HG03460 (cell line): ENCODE data around the gene GALK2.

Experiments used
- ATAC-seq: cut with Tn5 transposase; IDR thresholded peaks from one replicate; pipeline ENCODE4 v1.9.1; 2021; ENCODE audit not compliant: unreplicated experiment

GALK2 gene

DNA sequence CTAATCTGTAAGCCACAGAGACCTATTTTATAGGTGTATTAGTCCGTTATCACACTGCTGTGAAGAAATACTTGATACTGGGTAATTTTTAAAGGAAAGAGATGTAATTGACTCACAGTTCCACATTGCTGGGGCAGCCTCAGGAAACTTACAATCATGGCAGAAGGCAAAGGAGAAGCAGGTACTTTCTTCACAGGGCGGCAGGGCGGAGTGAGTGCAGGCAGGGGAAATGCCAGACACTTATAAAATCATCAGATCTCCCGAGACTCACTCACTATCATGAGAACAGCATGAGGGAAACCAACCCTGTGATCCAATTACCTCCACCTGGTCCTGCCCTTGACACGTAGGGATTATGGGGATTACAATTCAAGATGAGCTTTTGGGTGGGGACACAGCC lies 108.7 kb downstream of the GALK2 start:
- ATAC-seq, result no peak

- no peak for ATAC-seq
Observed at GRCh38 chr15:49279521-49280456, 109.7 kb downstream of the GALK2 start.

GRCh38 chr15:49282366-49282765 lies 112.3 kb downstream of the GALK2 start:
- no peak for ATAC-seq

GRCh38 chr15:49286649-49287404 lies 116.8 kb downstream of the GALK2 start:
- ATAC-seq, result no peak

DNA sequence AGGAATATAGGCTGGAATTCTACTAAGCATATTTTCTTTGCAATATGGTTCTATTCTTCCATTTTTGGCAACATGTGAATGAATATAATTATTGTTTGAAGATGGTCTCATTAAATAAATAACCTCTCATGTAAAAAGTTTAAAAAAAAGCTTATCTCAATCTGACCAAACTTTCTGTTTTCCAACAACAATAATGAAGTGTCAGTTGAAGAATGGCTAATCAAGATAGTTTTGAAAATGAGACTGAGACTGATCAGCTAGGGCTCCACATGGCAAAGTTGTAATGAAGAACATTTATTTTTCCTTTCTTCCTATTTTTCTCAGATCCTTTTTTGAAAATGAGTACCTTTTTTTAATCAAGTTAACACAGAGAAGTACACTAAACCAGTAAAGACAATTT lies 117.4 kb downstream of the GALK2 start:
- no peak for ATAC-seq

DNA sequence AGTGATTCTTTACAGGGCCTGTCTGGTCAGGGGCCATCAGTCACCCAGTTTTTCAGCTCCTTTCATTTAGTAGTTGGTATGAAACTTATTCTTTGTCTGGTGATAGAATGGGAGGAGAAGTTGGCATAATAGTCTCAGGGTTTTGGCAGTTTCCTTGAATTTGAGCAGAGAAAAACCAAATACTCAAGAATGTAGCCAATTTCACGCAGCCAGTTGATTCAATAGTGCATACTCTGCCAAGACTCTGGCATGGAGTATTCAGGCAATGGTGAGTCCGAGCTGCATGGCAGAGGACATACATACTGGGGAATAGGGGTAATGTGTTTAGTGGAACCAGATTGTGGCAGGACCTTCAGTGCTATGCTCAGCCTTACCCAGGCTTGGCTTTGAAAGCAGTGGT lies 118.3 kb downstream of the GALK2 start:
- ATAC-seq, result no peak

- no peak for ATAC-seq
Observed at GRCh38 chr15:49290191-49290590, 120.1 kb downstream of the GALK2 start.

GRCh38 chr15:49293941-49294340 lies 123.9 kb downstream of the GALK2 start:
- ATAC-seq, result no peak

DNA sequence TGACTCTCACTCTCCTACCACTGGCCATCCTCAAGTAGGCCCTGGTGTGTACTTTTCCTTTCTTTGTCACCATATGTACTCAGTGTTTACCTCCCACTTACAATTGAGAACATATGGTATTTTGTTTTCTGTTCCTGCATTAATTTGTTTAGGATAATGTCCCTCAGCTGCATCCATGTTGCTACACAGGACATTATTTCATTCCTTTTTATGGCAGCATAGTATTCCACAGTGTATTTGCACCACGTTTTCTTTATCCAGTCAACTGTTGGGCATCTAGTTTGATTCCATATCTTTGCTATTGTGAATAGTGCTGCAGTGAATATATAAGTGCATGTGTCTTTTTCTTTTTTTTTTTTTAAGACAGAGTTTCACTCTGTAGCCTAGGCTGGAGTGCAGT lies 126.2 kb downstream of the GALK2 start:
- ATAC-seq, result no peak

DNA sequence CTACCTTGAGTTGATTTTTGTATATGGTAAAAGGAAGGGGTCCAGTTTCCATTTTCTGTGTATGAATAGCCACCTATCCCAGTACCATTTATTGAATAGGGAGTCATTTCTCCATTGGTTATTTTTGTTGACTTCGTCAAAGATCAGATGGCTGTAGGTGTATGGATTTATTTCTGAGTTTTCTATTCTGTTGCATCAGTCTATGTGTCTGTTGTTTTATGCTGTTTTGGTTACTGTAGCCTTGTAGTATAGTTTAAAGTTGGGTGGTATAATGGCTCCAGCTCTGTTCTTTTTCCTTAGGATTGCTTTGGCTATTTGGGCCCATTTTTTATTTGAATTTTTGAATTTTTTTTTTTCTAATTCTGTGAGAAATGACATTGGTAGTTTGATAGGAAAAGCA lies 127.5 kb downstream of the GALK2 start:
- ATAC-seq, result no peak

GRCh38 chr15:49300856-49301255 lies 130.8 kb downstream of the GALK2 start:
- no peak for ATAC-seq

DNA sequence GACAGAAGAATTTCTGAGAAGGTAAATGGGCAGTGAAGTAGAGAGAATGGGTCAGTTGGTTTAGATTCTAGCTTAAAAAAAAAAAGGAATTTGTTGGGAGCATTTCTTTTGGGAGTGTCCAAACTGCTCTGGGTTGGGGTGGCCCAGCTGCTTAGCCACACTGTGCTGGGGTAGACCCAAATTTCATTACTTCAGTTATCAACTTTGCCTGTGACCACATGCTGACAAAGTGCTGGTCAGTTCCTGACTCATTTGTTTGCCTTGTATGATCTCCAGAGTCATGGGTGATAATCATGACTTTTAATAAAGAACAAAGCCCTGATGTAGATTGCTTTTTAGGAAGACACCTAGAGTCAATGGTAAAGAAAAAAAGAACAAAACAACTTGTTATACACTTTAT lies 131.5 kb downstream of the GALK2 start:
- ATAC-seq, result no peak

GRCh38 chr15:49303003-49303402 lies 133.0 kb downstream of the GALK2 start:
- ATAC-seq, result no peak

DNA sequence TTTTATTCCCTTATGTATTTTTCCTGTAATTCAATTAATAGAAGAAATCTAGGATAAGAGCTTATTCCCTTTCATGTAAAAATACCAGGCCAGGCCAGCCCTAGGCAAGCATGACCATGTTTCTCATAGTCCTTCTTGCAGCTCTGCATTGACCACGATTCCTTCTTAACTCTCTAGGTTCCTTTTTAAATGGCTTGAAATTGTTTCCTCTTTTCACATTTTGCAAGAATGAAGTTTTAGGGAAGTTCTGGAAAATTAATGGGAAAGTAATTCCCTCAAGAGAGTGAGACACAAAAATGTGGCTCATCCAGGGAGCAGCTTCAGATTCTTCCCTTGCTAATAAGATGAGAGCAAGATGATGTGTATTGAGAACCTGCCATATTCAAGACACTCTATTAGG lies 136.5 kb downstream of the GALK2 start:
- ATAC-seq, result no peak

DNA sequence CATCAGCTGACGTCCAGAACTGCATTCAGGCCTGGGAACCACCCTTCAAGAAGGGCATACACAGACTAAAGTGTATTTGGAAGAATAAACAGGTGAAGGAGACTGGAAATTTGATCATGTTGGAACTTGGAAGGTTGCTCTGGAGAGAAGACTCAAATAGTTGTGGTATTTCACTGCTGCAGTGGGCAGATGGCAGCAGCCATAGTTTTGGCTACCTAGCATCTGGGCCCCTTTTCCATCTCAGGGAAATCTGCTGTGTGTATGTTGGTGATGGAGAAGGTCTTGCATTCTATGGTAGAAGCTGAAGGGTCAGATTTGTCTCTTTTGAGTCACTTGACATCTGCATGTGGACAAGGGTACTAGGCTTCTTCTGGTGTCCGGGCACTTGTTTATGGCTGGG lies 138.6 kb downstream of the GALK2 start:
- ATAC-seq, result no peak

DNA sequence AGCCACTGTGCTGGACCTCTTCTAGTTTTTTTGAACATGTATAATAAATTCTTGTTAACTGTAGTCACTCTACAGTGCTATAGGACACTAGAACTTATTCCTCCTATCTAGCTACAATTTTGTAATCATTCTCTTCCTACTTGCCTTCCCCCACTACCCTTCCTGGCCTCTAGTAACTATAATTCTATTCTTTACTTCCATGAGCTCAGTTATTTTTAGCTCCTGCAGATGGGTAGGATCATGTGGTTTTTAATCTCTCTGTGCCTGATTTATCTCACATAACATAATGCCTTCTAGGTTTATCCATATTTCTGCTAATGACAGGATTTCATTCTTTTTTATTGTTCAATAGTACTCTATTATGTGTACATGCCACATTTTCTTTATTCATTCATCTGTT lies 139.8 kb downstream of the GALK2 start:
- no peak for ATAC-seq

DNA sequence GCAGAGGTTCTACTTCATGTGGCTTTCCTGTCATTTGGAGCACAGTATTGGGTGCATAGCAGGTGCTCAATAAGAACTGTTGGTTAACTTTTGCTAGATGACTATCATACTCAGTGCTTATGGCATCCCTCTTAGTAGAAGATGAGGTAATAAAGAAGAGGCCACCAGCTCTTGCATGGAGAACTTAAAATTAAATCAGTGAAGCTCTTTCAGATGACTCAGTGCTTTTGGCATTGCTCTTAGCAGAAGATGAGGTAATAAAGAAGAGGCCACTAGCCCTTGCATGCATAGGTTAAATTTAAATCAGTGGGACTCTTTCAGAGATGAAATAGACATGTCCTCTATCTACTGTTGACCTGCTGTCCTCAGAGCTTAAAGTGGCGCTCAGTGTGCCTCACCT lies 143.6 kb downstream of the GALK2 start:
- no peak for ATAC-seq

GRCh38 chr15:49314716-49315115 lies 144.7 kb downstream of the GALK2 start:
- no peak for ATAC-seq

GRCh38 chr15:49315391-49315823 lies 145.4 kb downstream of the GALK2 start:
- ATAC-seq, result no peak

DNA sequence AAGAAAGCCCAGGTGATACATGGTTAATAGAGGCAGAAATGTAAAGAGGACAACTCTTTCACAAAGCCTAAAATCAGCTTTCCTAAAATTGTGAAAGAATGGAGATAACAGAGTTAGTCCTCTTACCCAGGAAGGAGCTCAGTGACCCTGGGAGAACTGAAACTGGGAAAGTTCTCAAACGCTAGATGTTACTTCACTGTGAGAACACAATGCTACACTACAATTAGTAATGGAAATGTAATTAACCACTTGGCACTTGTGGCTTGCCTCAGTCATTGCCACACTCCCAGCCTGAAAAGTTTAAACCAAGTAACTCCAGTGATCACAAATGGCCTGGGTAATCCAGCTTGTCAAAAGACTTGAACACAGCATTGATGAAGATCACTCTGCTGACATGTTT lies 150.3 kb downstream of the GALK2 start:
- ATAC-seq, result no peak

- ATAC-seq, result no peak
Observed at GRCh38 chr15:49323207-49323606, 153.2 kb downstream of the GALK2 start.

DNA sequence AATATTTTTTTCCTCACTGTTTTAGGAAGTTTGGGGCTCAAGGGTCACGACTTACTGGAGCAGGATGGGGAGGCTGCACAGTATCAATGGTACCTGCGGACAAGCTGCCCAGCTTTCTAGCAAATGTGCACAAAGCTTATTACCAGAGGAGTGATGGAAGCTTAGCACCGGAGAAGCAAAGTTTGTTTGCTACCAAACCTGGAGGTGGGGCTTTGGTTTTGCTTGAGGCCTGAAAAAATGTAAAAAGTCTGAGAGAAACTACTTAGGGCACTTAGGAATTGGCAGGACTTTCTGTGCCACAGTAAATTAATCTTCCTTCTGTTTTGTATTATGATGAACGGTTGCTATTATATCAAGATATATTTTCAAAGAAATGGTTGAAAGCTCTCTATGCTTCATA lies 157.9 kb downstream of the GALK2 start:
- no peak for ATAC-seq
